ENCODE data around the gene CEACAM6. TPM values are rescaled to one million over a fixed set of nuclear protein-coding genes. Genes with fewer than 3 reads are reported as not detected.

Gene CEACAM6
- total RNA-seq, 1 donor from 2014 or later, result 0.13 TPM

GRCh38 chr19:41795031-41795461 is 39.7 kb downstream of the CEACAM6 start:
- no peak for DNase-seq (ENCODE audit: low read depth)

GRCh38 chr19:41796362-41796761 is 41.0 kb downstream of the CEACAM6 start, which contains the start of gene CEACAM3:
Gene CEACAM3, plus strand, starts transcription at chr19:41796587. Its CDS starts 91 bp downstream, at chr19:41796678.
- H3K27me3 ChIP-seq (ENCODE audit: control insufficient read depth, insufficient read depth, low read length), result peaks cover 8% of the 10 kb centered on the region
- TF ChIP-seq, protein P1, sequence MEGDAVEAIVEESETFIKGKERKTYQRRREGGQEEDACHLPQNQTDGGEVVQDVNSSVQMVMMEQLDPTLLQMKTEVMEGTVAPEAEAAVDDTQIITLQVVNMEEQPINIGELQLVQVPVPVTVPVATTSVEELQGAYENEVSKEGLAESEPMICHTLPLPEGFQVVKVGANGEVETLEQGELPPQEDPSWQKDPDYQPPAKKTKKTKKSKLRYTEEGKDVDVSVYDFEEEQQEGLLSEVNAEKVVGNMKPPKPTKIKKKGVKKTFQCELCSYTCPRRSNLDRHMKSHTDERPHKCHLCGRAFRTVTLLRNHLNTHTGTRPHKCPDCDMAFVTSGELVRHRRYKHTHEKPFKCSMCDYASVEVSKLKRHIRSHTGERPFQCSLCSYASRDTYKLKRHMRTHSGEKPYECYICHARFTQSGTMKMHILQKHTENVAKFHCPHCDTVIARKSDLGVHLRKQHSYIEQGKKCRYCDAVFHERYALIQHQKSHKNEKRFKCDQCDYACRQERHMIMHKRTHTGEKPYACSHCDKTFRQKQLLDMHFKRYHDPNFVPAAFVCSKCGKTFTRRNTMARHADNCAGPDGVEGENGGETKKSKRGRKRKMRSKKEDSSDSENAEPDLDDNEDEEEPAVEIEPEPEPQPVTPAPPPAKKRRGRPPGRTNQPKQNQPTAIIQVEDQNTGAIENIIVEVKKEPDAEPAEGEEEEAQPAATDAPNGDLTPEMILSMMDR (IDR thresholded peaks at IDR 0.05; ENCODE audit: insufficient read depth, low read length, poor library complexity, severe bottlenecking), result no peak
- no peaks in the 10 kb centered on the region for H3K36me3 ChIP-seq (ENCODE audit: control insufficient read depth, insufficient read depth, low read length)
- DNase-seq (ENCODE audit: low read depth), result no peak
- no peak within 1 kb of the TSS for H3K4me3 ChIP-seq (ENCODE audit: low read depth, low read length)

More at GRCh38 chr19:41795031-41795461, 39.7 kb downstream of the CEACAM6 start:
- H3K27me3 ChIP-seq (ENCODE audit: control insufficient read depth, insufficient read depth, low read length), result peaks cover 8% of the 10 kb centered on the region
- H3K36me3 ChIP-seq (ENCODE audit: control insufficient read depth, insufficient read depth, low read length), result no peaks in the 10 kb centered on the region
- TF ChIP-seq, protein P1 (IDR thresholded peaks at IDR 0.05; ENCODE audit: insufficient read depth, low read length, poor library complexity, severe bottlenecking), result peak; percentile 80
- no peak overlapping the region for H3K4me3 ChIP-seq (ENCODE audit: low read depth, low read length)

- TF ChIP-seq, protein P1 (IDR thresholded peaks at IDR 0.05; ENCODE audit: insufficient read depth, low read length, poor library complexity, severe bottlenecking), result no peak
- H3K4me3 ChIP-seq (ENCODE audit: low read depth, low read length), result no peak overlapping the region
- no peak for DNase-seq (ENCODE audit: low read depth)
- H3K36me3 ChIP-seq (ENCODE audit: control insufficient read depth, insufficient read depth, low read length), result no peaks in the 10 kb centered on the region
- peaks cover 8% of the 10 kb centered on the region for H3K27me3 ChIP-seq (ENCODE audit: control insufficient read depth, insufficient read depth, low read length)
Measured at GRCh38 chr19:41796901-41797300, 41.6 kb downstream of the CEACAM6 start.

DNA sequence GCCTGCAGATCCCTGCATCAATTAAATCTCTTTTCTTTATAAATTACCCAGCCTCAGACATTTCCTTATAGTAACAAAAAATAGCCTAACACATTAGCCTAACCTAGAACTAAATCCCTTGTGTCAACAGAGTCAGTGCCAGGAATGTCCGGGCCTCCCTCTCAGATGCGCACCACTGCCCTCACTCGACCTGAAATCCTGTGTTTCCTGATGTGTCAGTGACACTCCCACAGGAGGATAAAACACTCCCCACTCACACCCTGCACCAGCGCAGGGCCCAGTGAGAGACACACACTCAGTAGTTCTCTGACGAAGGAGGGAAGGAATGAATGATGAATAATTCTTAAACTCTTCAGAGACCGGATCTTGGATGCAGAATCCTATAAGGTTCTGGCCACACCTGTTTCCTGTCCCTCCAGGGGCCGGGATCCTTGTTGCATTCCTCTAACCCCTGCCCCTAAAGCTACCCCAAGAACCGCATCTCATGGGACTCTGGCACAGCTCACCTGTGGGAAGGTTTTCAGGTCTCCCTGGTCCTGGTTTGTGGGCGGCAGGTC is 44.2 kb downstream of the CEACAM6 start:
- TF ChIP-seq, protein P1 (IDR thresholded peaks at IDR 0.05; ENCODE audit: insufficient read depth, low read length, poor library complexity, severe bottlenecking), result no peak
- Histone ChIP-seq H3K36me3 (ENCODE audit: control insufficient read depth, insufficient read depth, low read length) (no peaks in the 10 kb centered on the region), H3K4me3 (ENCODE audit: low read depth, low read length) (no peak overlapping the region), H3K27me3 (ENCODE audit: control insufficient read depth, insufficient read depth, low read length) (no peaks in the 10 kb centered on the region)
- DNase-seq (ENCODE audit: low read depth), result peak; percentile 28

DNA sequence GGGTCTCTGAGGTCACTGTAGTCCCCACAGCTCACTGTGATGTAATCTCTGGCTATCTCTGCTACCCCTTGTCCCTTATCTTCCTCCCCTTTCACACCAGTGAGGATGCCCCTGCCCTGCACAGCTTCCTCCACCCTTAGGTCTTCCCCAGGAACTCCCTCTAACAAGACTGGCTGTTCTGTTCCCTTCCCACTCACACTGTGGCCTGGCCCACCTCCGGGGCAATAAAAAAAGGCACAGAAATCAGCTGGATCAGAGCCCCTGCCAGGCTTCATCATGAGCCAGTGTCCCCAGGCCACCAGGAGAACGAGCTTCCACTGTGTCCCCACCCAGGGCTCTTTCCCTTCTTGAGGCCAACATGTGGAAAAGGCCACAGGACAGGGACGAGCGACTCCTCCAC is 45.7 kb downstream of the CEACAM6 start:
- no peaks in the 10 kb centered on the region for H3K27me3 ChIP-seq (ENCODE audit: control insufficient read depth, insufficient read depth, low read length)
- no peak overlapping the region for H3K4me3 ChIP-seq (ENCODE audit: low read depth, low read length)
- TF ChIP-seq, protein P1 (IDR thresholded peaks at IDR 0.05; ENCODE audit: insufficient read depth, low read length, poor library complexity, severe bottlenecking), result no peak
- DNase-seq (ENCODE audit: low read depth), result no peak
- H3K36me3 ChIP-seq (ENCODE audit: control insufficient read depth, insufficient read depth, low read length), result no peaks in the 10 kb centered on the region

DNA sequence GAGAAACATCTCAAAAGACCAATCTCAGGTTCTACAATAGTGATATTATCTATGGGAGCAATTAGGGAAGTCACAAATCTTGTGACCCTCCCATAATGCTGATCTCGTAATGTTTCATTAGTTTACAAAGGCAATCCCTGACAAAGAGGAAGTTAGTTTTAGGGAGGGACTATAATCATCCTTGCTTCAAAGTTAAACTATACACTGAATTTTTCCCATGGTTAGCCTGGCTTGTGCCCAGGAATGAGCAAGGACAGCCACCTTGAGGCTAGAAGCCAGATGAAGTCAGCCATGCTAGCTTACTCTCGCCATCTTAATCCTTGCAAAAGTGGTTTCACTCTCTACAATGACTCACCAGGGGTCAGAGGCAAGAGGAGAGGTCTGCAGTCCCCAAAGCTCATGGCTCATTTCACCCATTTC is 46.5 kb downstream of the CEACAM6 start:
- DNase-seq (ENCODE audit: low read depth), result no peak
- Histone ChIP-seq H3K36me3 (ENCODE audit: control insufficient read depth, insufficient read depth, low read length) (no peaks in the 10 kb centered on the region), H3K27me3 (ENCODE audit: control insufficient read depth, insufficient read depth, low read length) (no peaks in the 10 kb centered on the region), H3K4me3 (ENCODE audit: low read depth, low read length) (no peak overlapping the region)
- TF ChIP-seq, protein P1 (IDR thresholded peaks at IDR 0.05; ENCODE audit: insufficient read depth, low read length, poor library complexity, severe bottlenecking), result no peak
